Measurements from ENCODE around the gene EI24.

DNA sequence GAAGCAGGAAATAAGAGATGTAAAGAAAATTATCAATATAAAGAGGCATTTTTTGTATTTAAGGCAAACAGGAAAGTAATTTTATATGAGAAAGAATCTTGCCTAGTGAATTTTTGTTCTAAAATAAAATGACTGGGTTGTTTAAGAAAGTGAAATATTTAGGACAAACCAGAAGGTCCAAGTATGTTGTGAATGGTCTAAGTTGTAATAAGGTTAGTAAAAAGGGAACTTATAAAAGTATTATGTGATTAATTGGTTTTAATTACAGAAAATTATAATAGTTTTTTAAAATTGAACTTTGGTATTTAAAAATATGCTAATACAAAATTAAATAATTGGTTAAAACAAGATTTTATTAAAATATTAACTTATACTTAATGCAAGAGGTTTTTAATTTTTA lies 26.6 kb upstream of the EI24 start:
- TF ChIP-seq, protein P1, sequence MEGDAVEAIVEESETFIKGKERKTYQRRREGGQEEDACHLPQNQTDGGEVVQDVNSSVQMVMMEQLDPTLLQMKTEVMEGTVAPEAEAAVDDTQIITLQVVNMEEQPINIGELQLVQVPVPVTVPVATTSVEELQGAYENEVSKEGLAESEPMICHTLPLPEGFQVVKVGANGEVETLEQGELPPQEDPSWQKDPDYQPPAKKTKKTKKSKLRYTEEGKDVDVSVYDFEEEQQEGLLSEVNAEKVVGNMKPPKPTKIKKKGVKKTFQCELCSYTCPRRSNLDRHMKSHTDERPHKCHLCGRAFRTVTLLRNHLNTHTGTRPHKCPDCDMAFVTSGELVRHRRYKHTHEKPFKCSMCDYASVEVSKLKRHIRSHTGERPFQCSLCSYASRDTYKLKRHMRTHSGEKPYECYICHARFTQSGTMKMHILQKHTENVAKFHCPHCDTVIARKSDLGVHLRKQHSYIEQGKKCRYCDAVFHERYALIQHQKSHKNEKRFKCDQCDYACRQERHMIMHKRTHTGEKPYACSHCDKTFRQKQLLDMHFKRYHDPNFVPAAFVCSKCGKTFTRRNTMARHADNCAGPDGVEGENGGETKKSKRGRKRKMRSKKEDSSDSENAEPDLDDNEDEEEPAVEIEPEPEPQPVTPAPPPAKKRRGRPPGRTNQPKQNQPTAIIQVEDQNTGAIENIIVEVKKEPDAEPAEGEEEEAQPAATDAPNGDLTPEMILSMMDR (IDR thresholded peaks at IDR 0.05) = no peak
- no peak for TF ChIP-seq POLR2A (IDR thresholded peaks at IDR 0.05)

Data from Peyer's patch (tissue), 4 donors.